GM12872 (cell line): ENCODE measurements around the gene KEAP1.

Experiments
- CTCF ChIP-seq: IDR thresholded peaks from 3 replicates; pipeline ENCODE4 v1.5.1; 2011; ENCODE audit warnings: low read depth, mild to moderate bottlenecking, low read length, moderate library complexity; ENCODE audit not compliant: insufficient read depth

KEAP1 gene

GRCh38 chr19:10533646-10534386 lies 30.7 kb upstream of the KEAP1 start:
- no peak for TF ChIP-seq CTCF

- TF ChIP-seq CTCF: no peak
Observed at GRCh38 chr19:10532457-10532856, 29.3 kb upstream of the KEAP1 start.

- no peak for TF ChIP-seq CTCF
Observed at GRCh38 chr19:10525636-10526035, 22.5 kb upstream of the KEAP1 start.

- no peak for TF ChIP-seq CTCF
Observed at GRCh38 chr19:10523135-10523636, 20.0 kb upstream of the KEAP1 start.

- TF ChIP-seq CTCF: no peak
Observed at GRCh38 chr19:10521461-10522171, 18.5 kb upstream of the KEAP1 start.

- no peak for TF ChIP-seq CTCF
Observed at GRCh38 chr19:10520652-10521318, 17.6 kb upstream of the KEAP1 start.

- TF ChIP-seq CTCF: no peak
Observed at GRCh38 chr19:10519421-10519820, 16.3 kb upstream of the KEAP1 start.
